Measurements from ENCODE around the gene COL25A1. TPM values are rescaled to one million over a fixed set of nuclear protein-coding genes. Genes with fewer than 3 reads are reported as not detected.
"Not testable (repeated sequence)": the region's sequence is repeated elsewhere in the genome, so short reads cannot be mapped to it uniquely, and the experiment has no call there.

Gene COL25A1
- total RNA-seq, 4 donors from 2014 or later: 0.06 to 0.53 (median 0.23) TPM

GRCh38 chr4:108881190-108881589 lies 421.3 kb downstream of the COL25A1 start:
- DNase-seq: no peak
- Histone ChIP-seq H3K27me3 (no peaks in the 10 kb centered on the region), H3K9me3 (no peaks in the 10 kb centered on the region), H3K4me1 (no peaks in the 10 kb centered on the region), H3K36me3 (no peaks in the 10 kb centered on the region), H3K27ac (no peak overlapping the region), H3K4me3 (no peak overlapping the region)
- intact Hi-C loops (cut with DNase I): no loop called here
- TF ChIP-seq CTCF (IDR thresholded peaks at IDR 0.05) (no peak), POLR2A (IDR thresholded peaks at IDR 0.05) (no peak)
- 48 to 70% methylated on average over 3 of the region's 3 CpGs for WGBS, 2 donors

- no peak for DNase-seq
- Histone ChIP-seq H3K9me3 (no peaks in the 10 kb centered on the region), H3K27ac (no peak overlapping the region), H3K36me3 (no peaks in the 10 kb centered on the region), H3K4me1 (no peaks in the 10 kb centered on the region), H3K4me3 (no peak overlapping the region), H3K27me3 (no peaks in the 10 kb centered on the region)
- 38% methylated on average over 3 of the region's 3 CpGs for WGBS, 2 donors
- intact Hi-C loops (cut with DNase I): no loop called here
- no peak for TF ChIP-seq POLR2A (IDR thresholded peaks at IDR 0.05)
- no peak for TF ChIP-seq CTCF (IDR thresholded peaks at IDR 0.05)
Measured at GRCh38 chr4:108878806-108879205, 423.7 kb downstream of the COL25A1 start.

GRCh38 chr4:108877821-108878220 lies 424.6 kb downstream of the COL25A1 start:
- Histone ChIP-seq H3K4me3 (no peak overlapping the region), H3K9me3 (no peaks in the 10 kb centered on the region), H3K27me3 (no peaks in the 10 kb centered on the region), H3K27ac (no peak overlapping the region), H3K36me3 (no peaks in the 10 kb centered on the region), H3K4me1 (no peaks in the 10 kb centered on the region)
- WGBS, 2 donors: 40 to 53% methylated on average over 2 of the region's 2 CpGs
- TF ChIP-seq CTCF (IDR thresholded peaks at IDR 0.05) (no peak), POLR2A (IDR thresholded peaks at IDR 0.05) (no peak)
- intact Hi-C loops (cut with DNase I): no loop called here
- DNase-seq: no peak

- H3K4me3 ChIP-seq: no peak overlapping the region
- no peak overlapping the region for H3K27ac ChIP-seq
- no peaks in the 10 kb centered on the region for H3K9me3 ChIP-seq
- no peaks in the 10 kb centered on the region for H3K4me1 ChIP-seq
- TF ChIP-seq POLR2A (IDR thresholded peaks at IDR 0.05) (no peak), CTCF (IDR thresholded peaks at IDR 0.05) (no peak)
- no peaks in the 10 kb centered on the region for H3K36me3 ChIP-seq
- DNase-seq: no peak
- H3K27me3 ChIP-seq: no peaks in the 10 kb centered on the region
- intact Hi-C loops (cut with DNase I): no loop called here
- 68 to 70% methylated on average over 1 of the region's 1 CpG for WGBS, 2 donors
Measured at GRCh38 chr4:108874806-108875205, 427.7 kb downstream of the COL25A1 start.

GRCh38 chr4:108869970-108870369 lies 432.5 kb downstream of the COL25A1 start:
- H3K36me3 ChIP-seq; H3K9me3 ChIP-seq; intact Hi-C loops (cut with DNase I); DNase-seq; H3K4me1 ChIP-seq; H3K4me3 ChIP-seq; H3K27ac ChIP-seq; H3K27me3 ChIP-seq: not testable (repeated sequence)
- WGBS, 2 donors: 88 to 92% methylated on average over 8 to 9 of the region's 9 CpGs

- Histone ChIP-seq H3K4me3 (no peak overlapping the region), H3K36me3 (no peaks in the 10 kb centered on the region), H3K9me3 (no peaks in the 10 kb centered on the region), H3K4me1 (no peaks in the 10 kb centered on the region), H3K27me3 (no peaks in the 10 kb centered on the region), H3K27ac (no peak overlapping the region)
- 78 to 89% methylated on average over 1 of the region's 1 CpG for WGBS, 2 donors
- TF ChIP-seq CTCF (IDR thresholded peaks at IDR 0.05) (no peak), POLR2A (IDR thresholded peaks at IDR 0.05) (no peak)
- DNase-seq: no peak
- intact Hi-C loops (cut with DNase I): no loop called here
Measured at GRCh38 chr4:108868606-108869227, 433.7 kb downstream of the COL25A1 start.
